Adrenal gland (tissue), 5 donors: Measurements from ENCODE around the gene MTCP1.

Source experiments
- POLR2A ChIP-seq, 2 donors: fragments of 450-650 bp; IDR thresholded peaks; one replicate each; pipeline ENCODE4 v1.6.1; 2017; ENCODE audit warnings: antibody characterized with exemption in 2 of 2, mild to moderate bottlenecking in 2 of 2, moderate library complexity in 1 of 2
- TF ChIP-seq, protein P1 (sequence below), 6 experiments: fragments of 450-650 bp in 4 of 6; fragments of 200-600 bp in 2 of 6; sonication (generic) in 1 of 6; IDR thresholded peaks; 1 replicate in 5 of 6; 2 replicates in 1 of 6; pipeline versions ENCODE4 v1.5.1 to v1.8.0; 2016 to 2021; ENCODE audit warnings: antibody characterized with exemption in 6 of 6, mild to moderate bottlenecking in 2 of 6, moderate library complexity in 1 of 6
- donor health status: DM: no; HTN: no; CAD: no.

DNA sequence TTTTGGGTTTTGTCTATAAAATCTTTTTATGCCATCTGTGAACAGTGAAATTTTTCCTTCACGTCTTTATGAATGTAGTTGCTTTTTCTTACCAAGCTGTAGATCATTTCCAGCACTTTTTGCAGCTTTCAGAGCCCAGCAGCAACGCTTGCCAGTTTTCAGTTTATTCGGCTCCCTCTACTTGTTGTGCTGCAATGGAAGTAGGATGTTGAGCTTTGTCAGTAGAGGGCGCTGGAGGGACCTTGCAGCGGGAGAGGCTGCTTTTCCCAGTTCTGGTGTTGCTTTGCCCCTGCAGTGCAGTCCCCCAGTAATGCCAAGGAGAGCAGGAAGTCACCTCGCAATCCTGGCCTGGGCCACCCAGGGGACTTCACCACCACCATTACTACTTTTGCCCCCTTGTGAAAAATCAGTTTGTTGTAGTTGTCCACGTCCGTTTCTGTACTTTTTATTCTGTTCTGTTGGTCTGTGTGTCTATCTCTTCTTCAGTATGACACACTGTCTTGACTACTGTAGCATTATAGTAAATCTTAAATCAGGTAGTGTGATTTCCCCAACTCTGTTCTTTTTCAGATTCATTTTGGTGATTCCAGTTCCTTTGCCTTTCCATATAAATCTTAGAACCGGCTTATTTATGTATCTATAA, 21.8 kb downstream of the MTCP1 start:
- TF ChIP-seq, protein P1, sequence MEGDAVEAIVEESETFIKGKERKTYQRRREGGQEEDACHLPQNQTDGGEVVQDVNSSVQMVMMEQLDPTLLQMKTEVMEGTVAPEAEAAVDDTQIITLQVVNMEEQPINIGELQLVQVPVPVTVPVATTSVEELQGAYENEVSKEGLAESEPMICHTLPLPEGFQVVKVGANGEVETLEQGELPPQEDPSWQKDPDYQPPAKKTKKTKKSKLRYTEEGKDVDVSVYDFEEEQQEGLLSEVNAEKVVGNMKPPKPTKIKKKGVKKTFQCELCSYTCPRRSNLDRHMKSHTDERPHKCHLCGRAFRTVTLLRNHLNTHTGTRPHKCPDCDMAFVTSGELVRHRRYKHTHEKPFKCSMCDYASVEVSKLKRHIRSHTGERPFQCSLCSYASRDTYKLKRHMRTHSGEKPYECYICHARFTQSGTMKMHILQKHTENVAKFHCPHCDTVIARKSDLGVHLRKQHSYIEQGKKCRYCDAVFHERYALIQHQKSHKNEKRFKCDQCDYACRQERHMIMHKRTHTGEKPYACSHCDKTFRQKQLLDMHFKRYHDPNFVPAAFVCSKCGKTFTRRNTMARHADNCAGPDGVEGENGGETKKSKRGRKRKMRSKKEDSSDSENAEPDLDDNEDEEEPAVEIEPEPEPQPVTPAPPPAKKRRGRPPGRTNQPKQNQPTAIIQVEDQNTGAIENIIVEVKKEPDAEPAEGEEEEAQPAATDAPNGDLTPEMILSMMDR (IDR thresholded peaks at IDR 0.05): peak; percentile 32 to 64 (median 56)
- TF ChIP-seq POLR2A (IDR thresholded peaks at IDR 0.05): no peak
